Natural killer cell treated with Interleukin-12 subunit alpha and Interleukin-12 subunit beta and Interleukin-15 and Interleukin-18, amount 100 ng/mL, for 72 hours (primary cell): ENCODE measurements around the gene SNED1. TPM values are rescaled to one million over a fixed set of nuclear protein-coding genes. Genes with fewer than 3 reads are reported as not detected.

Experiments used
- ATAC-seq, 2 donors: fragments of 150-1000 bp; cut with Tn5 transposase in 1 of 2; sonication (Bioruptor Pico), chemical (Tn5 transposase) in 1 of 2; 2 replicates each; pipeline ENCODE4 v1.10.0; 2021
- DNase-seq: peaks from one replicate; pipeline ENCODE4 v3.0.0; 2022; ENCODE audit warnings: low spot score
- H3K27ac Mint-ChIP-seq, 2 donors: 1 replicate in 1 of 2; 2 replicates in 1 of 2; pipeline ENCODE4 v1.8.0; 2022; ENCODE audit warnings: mixed read lengths in 2 of 2, mild to moderate bottlenecking in 1 of 2, moderate library complexity in 1 of 2
- H3K27me3 Mint-ChIP-seq, 2 donors: 1 replicate in 1 of 2; 2 replicates in 1 of 2; pipeline ENCODE4 v1.8.0; 2022; ENCODE audit warnings: mixed read lengths in 2 of 2
- H3K36me3 Mint-ChIP-seq: one replicate; pipeline ENCODE4 v1.8.0; 2022; ENCODE audit warnings: mixed read lengths
- H3K4me1 Mint-ChIP-seq, 2 donors: 1 replicate in 1 of 2; 2 replicates in 1 of 2; pipeline ENCODE4 v1.8.0; 2022; ENCODE audit warnings: low read depth in 2 of 2, mixed read lengths in 2 of 2, mild to moderate bottlenecking in 1 of 2
- H3K4me3 Mint-ChIP-seq: one replicate; pipeline ENCODE4 v1.8.0; 2022; ENCODE audit warnings: mixed read lengths
- H3K9me3 Mint-ChIP-seq: 2 replicates; pipeline ENCODE4 v1.8.0; 2022; ENCODE audit warnings: mixed read lengths
- total RNA-seq, 2 donors: library from RNA; stranded (reverse); gene quantifications; one replicate each; pipeline ENCODE4 v1.2.3, GENCODE V29; 2022

SNED1 gene
- total RNA-seq, 2 donors from 2014 or later, result 0.14 TPM; not detected in 1

DNA sequence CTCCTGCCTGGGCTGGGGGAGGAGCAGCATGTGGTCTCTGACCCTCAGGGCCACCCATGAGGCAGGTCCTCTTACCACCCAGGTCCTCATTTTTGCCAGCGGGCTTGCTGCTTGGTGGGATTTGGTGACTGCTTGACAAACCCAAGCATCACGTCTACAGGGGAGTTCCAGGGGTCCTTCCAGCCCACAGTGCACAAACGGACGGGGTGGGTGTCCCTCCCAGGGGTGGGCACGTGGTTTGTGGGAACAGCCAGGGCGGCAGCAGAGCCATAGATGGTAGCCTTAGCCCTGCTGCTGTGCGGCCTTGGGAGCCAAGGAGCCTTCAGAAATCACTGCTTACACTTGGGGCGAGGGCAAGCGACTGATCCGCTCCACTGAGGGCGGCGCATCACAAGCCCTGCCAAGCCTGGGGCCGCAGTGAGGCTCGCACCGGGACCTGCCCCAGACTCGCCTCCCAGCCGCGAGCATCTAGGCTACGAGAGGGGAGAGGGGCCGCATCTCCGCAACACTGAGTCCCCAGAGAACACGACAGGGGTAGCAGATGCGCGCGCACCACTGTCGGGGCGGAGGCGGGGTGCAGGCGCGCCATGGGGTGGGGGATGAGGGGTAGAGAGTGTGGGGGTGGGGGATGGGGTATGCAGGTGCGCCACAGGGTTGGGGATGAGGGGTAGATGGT is 36.9 kb downstream of the SNED1 start:
- Mint-ChIP-seq H3K4me1 (no peaks in the 10 kb centered on the region), H3K9me3 (no peaks in the 10 kb centered on the region), H3K36me3 (no peaks in the 10 kb centered on the region), H3K4me3 (no peak overlapping the region), H3K27me3 (peaks cover 0 to 2% of the 10 kb centered on the region in 2 donors), H3K27ac (no peak overlapping the region)
- ATAC-seq, result no peak
- DNase-seq, result no peak

DNA sequence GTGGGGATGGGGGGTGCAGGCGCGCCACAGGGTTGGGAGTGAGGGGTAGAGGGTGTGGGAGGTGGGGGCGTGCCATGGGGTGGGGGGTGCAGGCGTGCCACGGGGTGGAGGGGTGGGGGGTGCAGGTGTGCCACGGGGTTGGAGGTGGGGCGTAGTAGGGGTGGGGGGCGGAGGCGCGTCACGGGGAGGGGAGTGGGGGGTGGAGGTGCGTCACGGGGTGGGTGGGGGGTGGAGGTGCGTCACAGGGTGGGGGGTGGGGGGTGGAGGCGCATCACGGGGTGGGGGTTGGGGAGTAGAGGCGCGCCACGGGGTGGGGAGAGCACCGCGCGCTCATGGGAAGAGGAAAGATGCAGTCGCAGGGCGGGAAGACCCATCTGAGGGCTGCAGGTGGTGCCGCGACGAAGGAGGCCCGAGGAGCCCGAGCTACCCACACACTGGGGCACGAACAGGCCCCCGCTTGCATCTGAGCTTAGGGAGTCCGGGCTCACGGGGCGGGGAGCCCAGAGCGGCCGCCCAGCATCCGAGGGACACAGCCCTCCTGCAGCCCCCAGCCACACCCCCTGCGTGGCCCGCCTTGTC is 37.5 kb downstream of the SNED1 start:
- Mint-ChIP-seq H3K36me3 (no peaks in the 10 kb centered on the region), H3K9me3 (no peaks in the 10 kb centered on the region), H3K27ac (no peak overlapping the region), H3K4me3 (peak overlapping the region; percentile 34), H3K4me1 (no peaks in the 10 kb centered on the region), H3K27me3 (peaks cover 0 to 2% of the 10 kb centered on the region in 2 donors)
- ATAC-seq, result peak; percentile 18 to 37
- no peak for DNase-seq

DNA sequence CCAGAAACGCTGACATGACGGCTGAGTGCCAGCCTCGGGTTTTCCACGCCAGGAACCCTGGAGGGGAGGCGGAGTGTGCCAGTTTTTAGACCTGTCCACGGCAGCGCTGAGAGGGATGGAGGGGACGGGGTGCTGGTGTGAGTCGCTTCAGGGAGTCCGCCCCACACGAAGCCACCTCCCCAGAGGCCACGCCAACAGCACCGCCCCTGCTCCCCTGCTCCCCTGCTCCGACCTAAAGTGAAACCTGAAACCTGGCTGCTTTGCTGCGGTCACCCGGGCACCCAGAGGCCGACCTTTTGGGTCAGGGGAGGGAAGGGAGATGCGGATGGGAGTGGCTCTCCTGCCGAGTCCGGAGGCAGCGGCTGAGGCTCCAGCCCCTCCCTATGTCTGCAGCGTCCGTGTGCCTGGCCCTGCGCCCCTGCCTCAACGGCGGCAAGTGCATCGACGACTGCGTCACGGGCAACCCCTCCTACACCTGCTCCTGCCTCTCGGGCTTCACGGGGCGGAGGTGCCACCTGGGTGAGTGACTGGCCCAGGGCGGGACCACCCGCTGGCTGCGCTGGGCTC is 38.1 kb downstream of the SNED1 start:
- DNase-seq, result no peak
- Mint-ChIP-seq H3K9me3 (no peaks in the 10 kb centered on the region), H3K27ac (no peak overlapping the region), H3K4me3 (peak overlapping the region; percentile 34), H3K4me1 (no peaks in the 10 kb centered on the region), H3K36me3 (no peaks in the 10 kb centered on the region), H3K27me3 (peaks cover 0 to 2% of the 10 kb centered on the region in 2 donors)
- peak; percentile 61 to 81 for ATAC-seq

GRCh38 chr2:241036964-241037421 is 38.6 kb downstream of the SNED1 start:
- Mint-ChIP-seq H3K9me3 (no peaks in the 10 kb centered on the region), H3K4me1 (no peaks in the 10 kb centered on the region)

DNA sequence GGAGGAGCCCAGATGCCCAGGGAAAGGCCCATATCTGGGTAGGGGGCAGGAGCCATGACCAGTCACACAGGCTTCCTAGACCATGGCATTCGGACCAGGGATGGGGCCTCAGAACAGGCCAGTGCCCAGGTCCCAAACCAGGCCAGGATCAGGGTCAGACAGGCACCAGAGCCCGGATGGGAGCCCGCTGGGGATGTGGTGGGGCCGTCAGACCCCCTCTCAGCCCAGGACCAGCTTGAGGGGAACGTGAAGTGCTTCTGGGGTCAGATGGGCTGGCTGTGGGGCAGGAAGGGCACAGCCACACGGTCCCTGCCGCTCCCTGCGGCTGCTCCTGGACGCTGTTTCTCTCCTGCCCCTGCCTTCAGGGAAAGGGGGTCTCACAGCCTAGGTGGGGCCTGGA is 39.1 kb downstream of the SNED1 start:
- no peaks in the 10 kb centered on the region for H3K4me1 Mint-ChIP-seq
- H3K27ac Mint-ChIP-seq, result no peak overlapping the region
- DNase-seq, result no peak
- no peaks in the 10 kb centered on the region for H3K36me3 Mint-ChIP-seq
- peaks cover 0 to 2% of the 10 kb centered on the region in 2 donors for H3K27me3 Mint-ChIP-seq
- no peak for ATAC-seq
- H3K9me3 Mint-ChIP-seq, result no peaks in the 10 kb centered on the region
- no peak overlapping the region for H3K4me3 Mint-ChIP-seq

More at GRCh38 chr2:241036964-241037421, 38.6 kb downstream of the SNED1 start:
- DNase-seq (no peak), ATAC-seq (no peak)
- peak overlapping the region; percentile 34 for H3K4me3 Mint-ChIP-seq
- H3K27ac Mint-ChIP-seq, result no peak overlapping the region
- peaks cover 0 to 2% of the 10 kb centered on the region in 2 donors for H3K27me3 Mint-ChIP-seq
- H3K36me3 Mint-ChIP-seq, result no peaks in the 10 kb centered on the region

DNA sequence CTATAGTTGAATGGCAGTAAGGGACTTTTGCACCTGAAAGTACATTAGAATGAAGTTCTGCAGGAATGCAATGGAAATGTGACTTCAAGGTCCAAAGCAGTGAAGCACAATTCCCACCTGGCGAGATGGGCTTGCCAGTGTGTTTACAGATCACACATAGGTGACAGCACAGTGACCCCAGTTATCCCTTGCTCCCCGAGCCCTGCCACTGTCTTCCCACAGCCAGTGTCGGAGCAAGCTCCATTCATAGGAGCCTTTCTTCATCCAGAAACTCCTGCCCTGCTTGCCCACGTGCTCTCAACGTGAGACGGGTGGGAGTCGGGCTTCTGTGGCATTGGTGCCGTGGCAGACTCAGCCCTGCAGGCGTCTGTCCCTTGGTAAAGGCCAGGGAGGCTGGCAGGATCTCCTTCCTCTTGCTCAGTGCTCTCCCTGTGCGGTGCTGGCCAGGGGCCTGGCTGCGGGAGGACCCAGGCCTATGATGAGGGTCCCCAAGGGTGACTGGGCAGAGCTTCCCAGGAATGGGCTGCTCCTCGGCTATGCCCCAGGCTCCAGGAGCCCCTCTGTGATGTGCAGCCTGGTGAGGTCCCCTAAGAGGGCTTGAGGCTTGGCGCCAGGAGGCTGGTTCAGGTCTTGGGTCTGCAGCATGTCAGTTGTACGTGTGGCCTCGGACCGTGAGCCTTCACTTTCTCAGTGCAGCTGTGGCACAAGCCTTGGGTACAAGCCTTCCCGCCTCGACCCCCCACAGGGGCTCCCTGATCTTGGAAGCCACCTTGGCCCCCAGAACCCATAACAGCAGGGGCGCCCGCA is 40.2 kb downstream of the SNED1 start:
- H3K27ac Mint-ChIP-seq, result no peak overlapping the region
- no peak overlapping the region for H3K4me3 Mint-ChIP-seq
- H3K9me3 Mint-ChIP-seq, result no peaks in the 10 kb centered on the region
- DNase-seq, result no peak
- H3K4me1 Mint-ChIP-seq, result no peaks in the 10 kb centered on the region
- peaks cover 0 to 5% of the 10 kb centered on the region in 2 donors for H3K27me3 Mint-ChIP-seq
- no peak for ATAC-seq
- H3K36me3 Mint-ChIP-seq, result no peaks in the 10 kb centered on the region

GRCh38 chr2:241039416-241039815 is 41.0 kb downstream of the SNED1 start:
- ATAC-seq (no peak), DNase-seq (no peak)
- H3K9me3 Mint-ChIP-seq, result no peaks in the 10 kb centered on the region
- no peak overlapping the region for H3K4me3 Mint-ChIP-seq
- peaks cover 0 to 7% of the 10 kb centered on the region in 2 donors for H3K27me3 Mint-ChIP-seq
- no peaks in the 10 kb centered on the region for H3K36me3 Mint-ChIP-seq
- H3K4me1 Mint-ChIP-seq, result no peaks in the 10 kb centered on the region
- no peak overlapping the region for H3K27ac Mint-ChIP-seq

DNA sequence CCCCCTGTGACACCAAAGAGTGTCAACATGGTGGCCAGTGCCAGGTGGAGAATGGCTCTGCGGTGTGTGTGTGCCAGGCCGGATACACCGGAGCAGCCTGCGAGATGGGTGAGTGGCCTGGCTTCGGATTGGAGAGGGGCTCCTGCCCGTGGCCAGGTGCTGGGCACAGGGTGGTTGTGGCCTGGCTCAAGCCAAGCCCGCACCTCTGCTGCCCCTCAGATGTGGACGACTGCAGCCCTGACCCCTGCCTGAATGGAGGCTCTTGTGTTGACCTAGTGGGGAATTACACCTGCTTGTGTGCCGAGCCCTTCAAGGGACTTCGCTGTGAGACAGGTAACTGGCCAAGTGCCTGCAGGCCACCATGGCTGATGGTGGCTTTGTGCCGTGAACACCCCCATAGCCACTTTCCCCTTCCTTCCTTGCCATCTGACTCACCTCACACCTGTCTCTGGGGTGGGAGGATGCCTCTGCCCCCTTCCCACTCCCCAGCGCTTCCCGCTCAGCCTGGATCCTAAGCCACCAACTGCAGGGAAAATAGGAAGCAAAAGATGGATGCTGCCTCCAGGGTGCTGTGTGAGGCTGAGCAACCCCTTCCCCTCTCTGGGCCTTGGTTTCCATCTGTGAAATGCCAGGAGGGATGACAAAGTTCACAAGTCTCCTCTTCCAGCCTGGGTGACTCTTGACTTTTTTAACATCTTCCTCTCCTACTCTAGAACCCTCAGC is 41.8 kb downstream of the SNED1 start:
- H3K27ac Mint-ChIP-seq, result no peak overlapping the region
- ATAC-seq (no peak), DNase-seq (no peak)
- H3K9me3 Mint-ChIP-seq, result no peaks in the 10 kb centered on the region
- no peaks in the 10 kb centered on the region for H3K36me3 Mint-ChIP-seq
- peaks cover 0 to 10% of the 10 kb centered on the region in 2 donors for H3K27me3 Mint-ChIP-seq
- H3K4me1 Mint-ChIP-seq, result no peaks in the 10 kb centered on the region
- H3K4me3 Mint-ChIP-seq, result no peak overlapping the region

- DNase-seq (no peak), ATAC-seq (peak in 1 of 2 donors; percentile 45)
- no peaks in the 10 kb centered on the region for H3K4me1 Mint-ChIP-seq
- H3K4me3 Mint-ChIP-seq, result no peak overlapping the region
- H3K9me3 Mint-ChIP-seq, result no peaks in the 10 kb centered on the region
- peaks cover 0 to 10% of the 10 kb centered on the region in 2 donors for H3K27me3 Mint-ChIP-seq
- peak overlapping the region in 1 of 2 donors; percentile 32 for H3K27ac Mint-ChIP-seq
- no peaks in the 10 kb centered on the region for H3K36me3 Mint-ChIP-seq
Observed at GRCh38 chr2:241041589-241042158, 43.3 kb downstream of the SNED1 start.

DNA sequence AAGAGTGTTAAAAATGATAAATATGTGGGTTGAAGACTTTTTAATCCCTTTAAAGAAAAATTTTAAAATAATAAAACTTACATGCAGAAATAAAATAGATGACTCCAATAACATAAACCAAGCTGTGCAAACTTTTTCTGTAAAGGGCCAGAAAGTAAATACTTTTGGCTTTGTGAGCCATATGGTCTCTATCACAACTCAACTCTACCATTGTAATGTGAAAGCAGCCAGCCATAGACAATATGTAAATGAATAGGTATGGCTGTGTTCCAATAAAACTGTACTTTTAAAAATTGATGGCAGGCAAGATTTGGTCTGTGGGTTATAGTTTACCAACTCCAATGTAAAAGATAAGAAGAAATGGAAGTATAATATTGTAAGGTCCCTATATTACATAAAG is 45.2 kb downstream of the SNED1 start:
- no peaks in the 10 kb centered on the region for H3K4me1 Mint-ChIP-seq
- no peaks in the 10 kb centered on the region for H3K36me3 Mint-ChIP-seq
- no peak overlapping the region for H3K4me3 Mint-ChIP-seq
- peaks cover 0 to 8% of the 10 kb centered on the region in 2 donors for H3K27me3 Mint-ChIP-seq
- ATAC-seq (no peak), DNase-seq (no peak)
- H3K27ac Mint-ChIP-seq, result no peak overlapping the region
- H3K9me3 Mint-ChIP-seq, result no peaks in the 10 kb centered on the region

- Mint-ChIP-seq H3K4me1 (no peaks in the 10 kb centered on the region), H3K4me3 (no peak overlapping the region), H3K36me3 (no peaks in the 10 kb centered on the region), H3K27me3 (peaks cover 0 to 8% of the 10 kb centered on the region in 2 donors), H3K9me3 (no peaks in the 10 kb centered on the region), H3K27ac (no peak overlapping the region)
- DNase-seq (no peak), ATAC-seq (no peak)
Observed at GRCh38 chr2:241047253-241048010, 49.0 kb downstream of the SNED1 start.

GRCh38 chr2:241048149-241048948 is 49.9 kb downstream of the SNED1 start:
- peaks cover 0 to 6% of the 10 kb centered on the region in 2 donors for H3K27me3 Mint-ChIP-seq
- H3K36me3 Mint-ChIP-seq, result no peaks in the 10 kb centered on the region
- H3K9me3 Mint-ChIP-seq, result no peaks in the 10 kb centered on the region
- no peaks in the 10 kb centered on the region for H3K4me1 Mint-ChIP-seq
- ATAC-seq (no peak), DNase-seq (no peak)
- no peak overlapping the region for H3K4me3 Mint-ChIP-seq
- no peak overlapping the region for H3K27ac Mint-ChIP-seq
